ENCODE data around the gene PNPLA5.

Gene PNPLA5

DNA sequence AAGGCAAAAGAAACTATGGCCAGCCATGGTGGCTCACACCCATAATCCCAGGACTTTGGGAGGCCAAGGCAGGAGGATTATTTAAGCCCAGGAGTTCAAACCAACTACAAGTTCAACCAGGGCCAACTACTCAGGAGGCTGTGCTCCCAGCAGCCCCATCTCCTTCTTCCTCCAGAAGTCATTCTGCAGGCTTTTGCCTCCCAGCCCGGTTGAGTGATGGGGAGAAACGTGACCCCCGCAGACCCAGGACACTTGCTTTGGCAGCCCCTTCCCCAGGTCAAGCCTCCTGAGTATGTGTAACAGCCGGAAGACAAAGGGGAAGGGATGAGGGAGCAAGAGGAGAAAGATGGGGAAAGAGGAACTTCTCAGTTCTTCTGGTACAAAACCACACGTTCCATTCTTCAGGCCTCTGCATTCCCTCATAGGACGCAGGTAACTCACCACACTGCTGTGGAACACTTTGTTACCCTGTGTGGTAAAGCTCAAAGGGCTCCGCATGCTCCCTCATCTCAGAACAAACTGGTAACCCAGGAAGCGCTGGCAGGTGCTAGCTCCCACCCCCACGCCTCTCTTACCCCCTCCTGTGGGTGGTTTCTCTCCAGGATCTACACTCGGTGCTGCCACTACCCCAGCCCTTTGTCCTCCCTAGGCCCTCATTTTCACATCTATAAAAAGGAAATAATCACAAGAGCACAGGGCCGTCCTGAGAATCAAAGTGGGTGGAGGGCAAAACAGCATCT lies 33.5 kb downstream of the PNPLA5 start (continued):
- TF ChIP-seq, protein P1, sequence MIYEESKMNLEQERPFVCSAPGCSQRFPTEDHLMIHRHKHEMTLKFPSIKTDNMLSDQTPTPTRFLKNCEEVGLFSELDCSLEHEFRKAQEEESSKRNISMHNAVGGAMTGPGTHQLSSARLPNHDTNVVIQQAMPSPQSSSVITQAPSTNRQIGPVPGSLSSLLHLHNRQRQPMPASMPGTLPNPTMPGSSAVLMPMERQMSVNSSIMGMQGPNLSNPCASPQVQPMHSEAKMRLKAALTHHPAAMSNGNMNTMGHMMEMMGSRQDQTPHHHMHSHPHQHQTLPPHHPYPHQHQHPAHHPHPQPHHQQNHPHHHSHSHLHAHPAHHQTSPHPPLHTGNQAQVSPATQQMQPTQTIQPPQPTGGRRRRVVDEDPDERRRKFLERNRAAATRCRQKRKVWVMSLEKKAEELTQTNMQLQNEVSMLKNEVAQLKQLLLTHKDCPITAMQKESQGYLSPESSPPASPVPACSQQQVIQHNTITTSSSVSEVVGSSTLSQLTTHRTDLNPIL (CRISPR knock-in tag; IDR thresholded peaks at IDR 0.05; ENCODE audit: low read depth): no peak
- TF ChIP-seq ZNF8 (CRISPR knock-in tag; IDR thresholded peaks at IDR 0.05): no peak

DNA sequence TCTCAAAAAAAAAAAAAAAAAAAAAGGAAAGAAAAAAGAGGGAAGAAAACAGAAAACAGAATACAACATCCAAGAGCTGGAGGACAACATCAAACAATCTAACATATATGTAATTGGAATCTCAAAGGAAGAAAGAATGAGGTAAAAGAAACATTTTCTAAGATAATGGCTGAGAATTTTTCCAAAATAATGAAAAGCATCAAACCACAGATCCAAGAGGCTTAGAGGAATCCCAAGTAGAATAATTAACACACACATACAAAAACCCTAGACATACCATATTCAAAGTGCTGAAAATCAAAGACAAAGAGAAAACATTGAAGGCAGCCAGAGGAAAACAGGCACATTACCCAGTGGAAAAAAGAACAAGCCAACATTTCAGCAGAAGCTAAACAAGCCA lies 34.4 kb downstream of the PNPLA5 start:
- ATAC-seq: no peak
- TF ChIP-seq, protein P2, sequence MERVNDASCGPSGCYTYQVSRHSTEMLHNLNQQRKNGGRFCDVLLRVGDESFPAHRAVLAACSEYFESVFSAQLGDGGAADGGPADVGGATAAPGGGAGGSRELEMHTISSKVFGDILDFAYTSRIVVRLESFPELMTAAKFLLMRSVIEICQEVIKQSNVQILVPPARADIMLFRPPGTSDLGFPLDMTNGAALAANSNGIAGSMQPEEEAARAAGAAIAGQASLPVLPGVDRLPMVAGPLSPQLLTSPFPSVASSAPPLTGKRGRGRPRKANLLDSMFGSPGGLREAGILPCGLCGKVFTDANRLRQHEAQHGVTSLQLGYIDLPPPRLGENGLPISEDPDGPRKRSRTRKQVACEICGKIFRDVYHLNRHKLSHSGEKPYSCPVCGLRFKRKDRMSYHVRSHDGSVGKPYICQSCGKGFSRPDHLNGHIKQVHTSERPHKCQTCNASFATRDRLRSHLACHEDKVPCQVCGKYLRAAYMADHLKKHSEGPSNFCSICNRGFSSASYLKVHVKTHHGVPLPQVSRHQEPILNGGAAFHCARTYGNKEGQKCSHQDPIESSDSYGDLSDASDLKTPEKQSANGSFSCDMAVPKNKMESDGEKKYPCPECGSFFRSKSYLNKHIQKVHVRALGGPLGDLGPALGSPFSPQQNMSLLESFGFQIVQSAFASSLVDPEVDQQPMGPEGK (CRISPR knock-in tag; IDR thresholded peaks at IDR 0.05; ENCODE audit: borderline replicate concordance): no peak
- TF ChIP-seq ZNF565 (CRISPR knock-in tag; conservative IDR thresholded peaks at IDR 0.05; ENCODE audit: low read depth) (no peak), RARB (CRISPR knock-in tag; IDR thresholded peaks at IDR 0.05) (no peak), ZFP30 (CRISPR knock-in tag; IDR thresholded peaks at IDR 0.05) (no peak), TCF4 (CRISPR knock-in tag; IDR thresholded peaks at IDR 0.05; ENCODE audit: borderline replicate concordance) (no peak), BACH2 (CRISPR knock-in tag; IDR thresholded peaks at IDR 0.05; ENCODE audit: borderline replicate concordance) (no peak)
- TF ChIP-seq, protein P3, sequence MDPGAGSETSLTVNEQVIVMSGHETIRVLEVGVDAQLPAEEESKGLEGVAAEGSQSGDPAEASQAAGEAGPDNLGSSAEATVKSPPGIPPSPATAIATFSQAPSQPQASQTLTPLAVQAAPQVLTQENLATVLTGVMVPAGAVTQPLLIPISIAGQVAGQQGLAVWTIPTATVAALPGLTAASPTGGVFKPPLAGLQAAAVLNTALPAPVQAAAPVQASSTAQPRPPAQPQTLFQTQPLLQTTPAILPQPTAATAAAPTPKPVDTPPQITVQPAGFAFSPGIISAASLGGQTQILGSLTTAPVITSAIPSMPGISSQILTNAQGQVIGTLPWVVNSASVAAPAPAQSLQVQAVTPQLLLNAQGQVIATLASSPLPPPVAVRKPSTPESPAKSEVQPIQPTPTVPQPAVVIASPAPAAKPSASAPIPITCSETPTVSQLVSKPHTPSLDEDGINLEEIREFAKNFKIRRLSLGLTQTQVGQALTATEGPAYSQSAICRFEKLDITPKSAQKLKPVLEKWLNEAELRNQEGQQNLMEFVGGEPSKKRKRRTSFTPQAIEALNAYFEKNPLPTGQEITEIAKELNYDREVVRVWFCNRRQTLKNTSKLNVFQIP (CRISPR knock-in tag; IDR thresholded peaks at IDR 0.05; ENCODE audit: borderline replicate concordance, low read depth): no peak
- TF ChIP-seq, protein P1 (CRISPR knock-in tag; IDR thresholded peaks at IDR 0.05; ENCODE audit: low read depth): no peak

DNA sequence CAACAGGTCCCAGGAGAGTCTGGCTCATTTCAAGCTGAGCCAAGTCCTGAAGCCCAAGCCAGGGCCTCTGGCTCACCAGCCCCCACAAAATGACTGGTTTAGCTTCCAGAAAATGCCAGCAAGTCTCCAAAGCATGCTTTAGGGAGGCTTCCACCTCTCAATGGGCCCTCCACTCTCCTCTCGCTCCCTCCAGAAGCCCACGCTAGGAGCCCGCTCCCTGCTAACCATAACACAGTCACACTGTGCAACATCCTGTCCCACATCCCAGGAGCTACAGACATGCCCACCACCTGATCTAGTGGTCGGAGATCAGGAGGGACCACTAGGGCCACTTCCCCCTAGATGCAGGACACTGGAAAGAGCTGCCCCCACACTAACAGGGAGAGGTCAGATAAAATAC lies 36.4 kb downstream of the PNPLA5 start:
- ATAC-seq: no peak

More for the DNA sequence above, 36.4 kb downstream of the PNPLA5 start:
- TF ChIP-seq PPARA (CRISPR knock-in tag; IDR thresholded peaks at IDR 0.05; ENCODE audit: borderline replicate concordance) (no peak), ZFP30 (CRISPR knock-in tag; IDR thresholded peaks at IDR 0.05) (no peak), ZNF8 (CRISPR knock-in tag; IDR thresholded peaks at IDR 0.05) (no peak), TCF4 (CRISPR knock-in tag; IDR thresholded peaks at IDR 0.05; ENCODE audit: borderline replicate concordance) (no peak), ZNF565 (CRISPR knock-in tag; conservative IDR thresholded peaks at IDR 0.05; ENCODE audit: low read depth) (no peak)
- TF ChIP-seq, protein P1 (CRISPR knock-in tag; IDR thresholded peaks at IDR 0.05; ENCODE audit: low read depth): no peak
- TF ChIP-seq, protein P3 (CRISPR knock-in tag; IDR thresholded peaks at IDR 0.05; ENCODE audit: borderline replicate concordance, low read depth): no peak
- TF ChIP-seq, protein P4, sequence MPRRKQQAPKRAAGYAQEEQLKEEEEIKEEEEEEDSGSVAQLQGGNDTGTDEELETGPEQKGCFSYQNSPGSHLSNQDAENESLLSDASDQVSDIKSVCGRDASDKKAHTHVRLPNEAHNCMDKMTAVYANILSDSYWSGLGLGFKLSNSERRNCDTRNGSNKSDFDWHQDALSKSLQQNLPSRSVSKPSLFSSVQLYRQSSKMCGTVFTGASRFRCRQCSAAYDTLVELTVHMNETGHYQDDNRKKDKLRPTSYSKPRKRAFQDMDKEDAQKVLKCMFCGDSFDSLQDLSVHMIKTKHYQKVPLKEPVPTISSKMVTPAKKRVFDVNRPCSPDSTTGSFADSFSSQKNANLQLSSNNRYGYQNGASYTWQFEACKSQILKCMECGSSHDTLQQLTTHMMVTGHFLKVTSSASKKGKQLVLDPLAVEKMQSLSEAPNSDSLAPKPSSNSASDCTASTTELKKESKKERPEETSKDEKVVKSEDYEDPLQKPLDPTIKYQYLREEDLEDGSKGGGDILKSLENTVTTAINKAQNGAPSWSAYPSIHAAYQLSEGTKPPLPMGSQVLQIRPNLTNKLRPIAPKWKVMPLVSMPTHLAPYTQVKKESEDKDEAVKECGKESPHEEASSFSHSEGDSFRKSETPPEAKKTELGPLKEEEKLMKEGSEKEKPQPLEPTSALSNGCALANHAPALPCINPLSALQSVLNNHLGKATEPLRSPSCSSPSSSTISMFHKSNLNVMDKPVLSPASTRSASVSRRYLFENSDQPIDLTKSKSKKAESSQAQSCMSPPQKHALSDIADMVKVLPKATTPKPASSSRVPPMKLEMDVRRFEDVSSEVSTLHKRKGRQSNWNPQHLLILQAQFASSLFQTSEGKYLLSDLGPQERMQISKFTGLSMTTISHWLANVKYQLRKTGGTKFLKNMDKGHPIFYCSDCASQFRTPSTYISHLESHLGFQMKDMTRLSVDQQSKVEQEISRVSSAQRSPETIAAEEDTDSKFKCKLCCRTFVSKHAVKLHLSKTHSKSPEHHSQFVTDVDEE (CRISPR knock-in tag; IDR thresholded peaks at IDR 0.05): no peak

Measured in SK-N-SH treated with all-trans-retinoic acid at 6 μM for 48 hours (cell line).